GM12873 (cell line): Measurements from ENCODE around the gene PHF23.

Source experiments
- CTCF ChIP-seq: IDR thresholded peaks from 2 replicates; pipeline ENCODE4 v1.5.1; 2012; ENCODE audit warnings: low read depth, mild to moderate bottlenecking, moderate library complexity, low read length, control low read depth; ENCODE audit not compliant: insufficient read depth; ENCODE audit errors: missing control alignments

PHF23 gene

GRCh38 chr17:7249830-7250229, 10.6 kb upstream of the PHF23 start:
- no peak for TF ChIP-seq CTCF

- TF ChIP-seq CTCF = no peak
These were observed 10.0 kb upstream of the PHF23 start for GRCh38 chr17:7249214-7249613.

GRCh38 chr17:7248796-7249195, 9.5 kb upstream of the PHF23 start:
- TF ChIP-seq CTCF = no peak

GRCh38 chr17:7246779-7247178, 7.5 kb upstream of the PHF23 start:
- TF ChIP-seq CTCF = no peak

GRCh38 chr17:7243453-7243729, 4.1 kb upstream of the PHF23 start:
- no peak for TF ChIP-seq CTCF

- no peak for TF ChIP-seq CTCF
These were observed 3.6 kb upstream of the PHF23 start for GRCh38 chr17:7242717-7243452.

- TF ChIP-seq CTCF = no peak
These were observed 2.8 kb upstream of the PHF23 start, which contains the start of gene GABARAP for GRCh38 chr17:7241783-7242716. TSS of gene GABARAP (minus strand) at chr17:7242449. CDS start at chr17:7242330, 119 bp downstream.
